HepG2 (cell line): ENCODE measurements around the gene NPPA. TPM values are rescaled to one million over a fixed set of nuclear protein-coding genes. Genes with fewer than 3 reads are reported as not detected.

Experiments used
- ATAC-seq: fragments of 200-7000 bp; cut with Tn5 transposase; 3 replicates; pipeline ENCODE4 v1.9.1; 2020; ENCODE audit warnings: mild to moderate bottlenecking, moderate library complexity
- BruUV-seq: library from RNA; stranded (reverse); fragments of 400-500 nt; replicated peaks from 2 replicates; lab custom pipeline; 2021; lab: Mats Ljungman, UMichigan
- CTCF ChIA-PET: fragments of 300-600 bp; formaldehyde crosslinking; extraction: SDS; loops from one replicate; lab custom pipeline; 2021; ENCODE audit warnings: low total read pairs, inconsistent platforms, low intra/inter-chr PET ratio; lab: Yijun Ruan, JAX
- POLR2A ChIA-PET: fragments of 350-600 bp; sonication (Branson Sonifier 250); formaldehyde crosslinking; loops from one replicate; lab custom pipeline; 2020; ENCODE audit warnings: antibody characterized with exemption, inconsistent platforms; lab: Yijun Ruan, JAX
- DNase-seq: peaks from one replicate; pipeline ENCODE4 v3.0.0-alpha.2; 2015; ENCODE audit warnings: low spot score
- FAIRE-seq: peaks from 3 replicates; lab custom pipeline; 2011; peaks lifted over from hg19 to GRCh38; lab: Jason Lieb, UNC
- H2AFZ ChIP-seq: one replicate; pipeline ENCODE4 v1.6.1; 2011; ENCODE audit warnings: low read length, inconsistent platforms
- H3K27ac ChIP-seq: fragments of 300-600 bp; 3 replicates; pipeline ENCODE4 v1.8.0; 2011; ENCODE audit warnings: mixed run types, mild to moderate bottlenecking, mixed read lengths, low read length, inconsistent platforms; ENCODE audit not compliant: insufficient read depth; ENCODE audit errors: extremely low read length
- H3K27me3 ChIP-seq, 2 experiments: fragments of 200-600 bp in 1 of 2; 2 replicates in 1 of 2; 3 replicates in 1 of 2; pipeline versions ENCODE4 v1.6.0 to v1.8.0; 2011; ENCODE audit warnings: low read length in 2 of 2, mild to moderate bottlenecking in 2 of 2, moderate library complexity in 2 of 2, inconsistent platforms in 1 of 2; ENCODE audit not compliant: insufficient read depth in 2 of 2, control insufficient read depth in 1 of 2
- H3K36me3 ChIP-seq, 2 experiments: fragments of 200-600 bp in 1 of 2; replicated peaks in 1 of 2; 2 replicates in 1 of 2; 3 replicates in 1 of 2; pipeline versions ENCODE4 v1.5.1 to v1.8.0; 2011; ENCODE audit warnings: low read length in 2 of 2, inconsistent platforms in 1 of 2; ENCODE audit not compliant: insufficient read depth in 2 of 2, control insufficient read depth in 1 of 2
- H3K4me1 ChIP-seq: 2 replicates; pipeline ENCODE4 v1.5.1; 2012; ENCODE audit warnings: low read length, inconsistent platforms; ENCODE audit not compliant: insufficient read depth
- H3K4me2 ChIP-seq: 2 replicates; pipeline ENCODE4 v1.6.0; 2011; ENCODE audit warnings: low read depth, low read length, inconsistent platforms
- H3K4me3 ChIP-seq, 3 experiments: fragments of 200-600 bp in 1 of 3; sonication (generic), shearing (Covaris generic) in 1 of 3; replicated peaks in 1 of 3; 2 replicates each; pipeline ENCODE4 v1.5.1; 2011 to 2016; ENCODE audit warnings: low read length in 3 of 3, inconsistent platforms in 2 of 3, low read depth in 2 of 3, mild to moderate bottlenecking in 2 of 3, control low read depth in 1 of 3, mixed read lengths in 1 of 3; ENCODE audit not compliant: insufficient read depth in 1 of 3
- H3K79me2 ChIP-seq: one replicate; pipeline ENCODE4 v1.6.1; 2011; ENCODE audit warnings: low read length, inconsistent platforms; ENCODE audit not compliant: insufficient read depth
- H3K9ac ChIP-seq: 2 replicates; pipeline ENCODE4 v1.6.0; 2011; ENCODE audit warnings: mild to moderate bottlenecking, low read depth, low read length, inconsistent platforms; ENCODE audit not compliant: insufficient read depth
- H3K9me3 ChIP-seq: 2 replicates; pipeline ENCODE4 v1.5.1; 2012; ENCODE audit warnings: mild to moderate bottlenecking, low read length
- H4K20me1 ChIP-seq: 2 replicates; pipeline ENCODE4 v1.6.0; 2011; ENCODE audit warnings: inconsistent platforms, mild to moderate bottlenecking, low read length, moderate library complexity; ENCODE audit not compliant: insufficient read depth
- ADNP ChIP-seq: sonication (generic); formaldehyde crosslinking; IDR thresholded peaks from 2 replicates; pipeline ENCODE4 v1.4.0; 2020; ENCODE audit warnings: missing genetic modification reagents
- AGO2 ChIP-seq: fragments of 200-400 bp; formaldehyde crosslinking; optimal IDR thresholded peaks from 2 replicates; pipeline ENCODE3; 2017; ENCODE audit warnings: mild to moderate bottlenecking, low read depth, low read length, moderate library complexity
- ZNF75D ChIP-seq: sonication (generic); formaldehyde crosslinking; IDR thresholded peaks from 2 replicates; pipeline ENCODE4 v1.8.1; 2023; ENCODE audit warnings: missing genetic modification reagents, mild to moderate bottlenecking, borderline replicate concordance
- WGBS: methylation state at CpG from one replicate; pipeline ENCODE4 v1.1.6; 2017; ENCODE audit warnings: low lambda C conversion rate; 5-methylcytosine and 5-hydroxymethylcytosine counted together
- in situ Hi-C: cut with HindIII; loops from 2 replicates; pipeline ENCODE4 v1.10.0; 2017; ENCODE audit warnings: low pct_unique_long_range_greater_than_20kb; ENCODE audit not compliant: extremely low pct_ligation_motif_present
- intact Hi-C: fragments of 100-400 bp; cut with micrococcal nuclease; formaldehyde crosslinking; loops from one replicate; pipeline ENCODE4 v1.10.0; 2022; ENCODE audit not compliant: unreplicated experiment
- polyA plus RNA-seq, 8 experiments: library from polyadenylated mRNA; depleted of rRNA in 3 of 8; stranded (reverse) in 7 of 8; unstranded in 1 of 8; fragments of >200 nt; fragmentation: Illumina TruSeq in 4 of 8; extraction: Trizol in 4 of 8; gene quantifications; 2 replicates each; pipeline versions ENCODE4 v1.2.1 to v1.2.3, GENCODE V29; 2011 to 2016; ENCODE audit warnings: low read depth in 4 of 8, missing spikeins in 1 of 8, mixed read lengths in 1 of 8; ENCODE audit not compliant: insufficient read depth in 1 of 8
- total RNA-seq, 5 experiments: library from RNA; depleted of rRNA; stranded (reverse); fragments of >200 nt; fragmentation: Illumina TruSeq; extraction: Trizol; gene quantifications; 2 replicates each; pipeline ENCODE4 v1.2.3, GENCODE V29; 2016; ENCODE audit warnings: low read depth in 1 of 5
- TF ChIP-seq, protein P1 (sequence below): IDR thresholded peaks from 2 replicates; pipeline ENCODE4 v1.6.1; 2016
- TF ChIP-seq, protein P2 (sequence below): sonication (generic); formaldehyde crosslinking; conservative IDR thresholded peaks from 2 replicates; pipeline ENCODE4 v1.4.0; 2020; ENCODE audit warnings: mild to moderate bottlenecking, missing genetic modification reagents, moderate library complexity

The NPPA gene
- total and polyA plus RNA-seq, 2 of the 13 experiments (the other 11 are each of a cell fraction or from before 2014, with no cell fraction given), result not detected

DNA sequence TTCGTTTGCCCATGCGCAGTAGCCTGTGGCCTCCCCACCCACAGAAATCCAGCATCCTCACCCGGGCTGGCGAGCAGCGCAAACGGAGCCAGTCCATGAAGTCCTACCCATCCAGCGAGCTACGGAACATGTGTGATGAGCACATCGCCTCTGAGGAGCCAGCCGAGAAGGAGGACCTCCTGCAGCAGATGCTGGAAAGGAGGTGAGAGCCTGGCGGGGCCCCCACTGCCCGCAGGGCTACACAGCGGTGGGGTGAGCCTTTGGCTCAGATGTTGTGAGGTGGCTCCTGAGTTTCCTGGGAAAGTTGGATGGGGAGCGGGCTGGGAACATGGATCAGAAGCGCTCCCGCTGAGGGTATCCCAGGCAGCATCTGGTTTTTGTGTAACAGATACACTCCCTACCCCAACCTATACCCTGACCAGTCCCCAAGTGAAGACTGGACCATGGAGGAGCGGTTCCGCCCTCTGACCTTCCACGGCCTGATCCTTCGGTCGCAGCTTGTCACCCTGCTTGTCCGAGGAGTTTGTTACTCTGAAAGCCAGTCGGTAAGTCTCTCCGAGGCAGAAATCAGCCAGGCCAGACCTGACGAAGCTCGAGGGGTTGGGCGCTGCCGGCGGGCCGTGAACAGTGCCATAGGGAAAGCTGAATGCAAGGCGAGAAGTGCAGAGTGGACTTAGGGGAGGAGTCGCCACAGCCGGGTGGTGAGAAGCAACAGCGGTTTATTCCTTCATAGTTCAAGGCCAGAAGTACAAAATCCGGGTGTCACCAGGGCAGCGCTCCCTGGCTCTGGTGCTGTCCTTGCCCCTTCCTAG lies 10.4 kb downstream of the NPPA start (continued):
- TF ChIP-seq, protein P1, sequence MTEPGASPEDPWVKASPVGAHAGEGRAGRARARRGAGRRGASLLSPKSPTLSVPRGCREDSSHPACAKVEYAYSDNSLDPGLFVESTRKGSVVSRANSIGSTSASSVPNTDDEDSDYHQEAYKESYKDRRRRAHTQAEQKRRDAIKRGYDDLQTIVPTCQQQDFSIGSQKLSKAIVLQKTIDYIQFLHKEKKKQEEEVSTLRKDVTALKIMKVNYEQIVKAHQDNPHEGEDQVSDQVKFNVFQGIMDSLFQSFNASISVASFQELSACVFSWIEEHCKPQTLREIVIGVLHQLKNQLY (CRISPR knock-in tag), result no peak
- TF ChIP-seq, all 625 proteins: peak for 4

DNA sequence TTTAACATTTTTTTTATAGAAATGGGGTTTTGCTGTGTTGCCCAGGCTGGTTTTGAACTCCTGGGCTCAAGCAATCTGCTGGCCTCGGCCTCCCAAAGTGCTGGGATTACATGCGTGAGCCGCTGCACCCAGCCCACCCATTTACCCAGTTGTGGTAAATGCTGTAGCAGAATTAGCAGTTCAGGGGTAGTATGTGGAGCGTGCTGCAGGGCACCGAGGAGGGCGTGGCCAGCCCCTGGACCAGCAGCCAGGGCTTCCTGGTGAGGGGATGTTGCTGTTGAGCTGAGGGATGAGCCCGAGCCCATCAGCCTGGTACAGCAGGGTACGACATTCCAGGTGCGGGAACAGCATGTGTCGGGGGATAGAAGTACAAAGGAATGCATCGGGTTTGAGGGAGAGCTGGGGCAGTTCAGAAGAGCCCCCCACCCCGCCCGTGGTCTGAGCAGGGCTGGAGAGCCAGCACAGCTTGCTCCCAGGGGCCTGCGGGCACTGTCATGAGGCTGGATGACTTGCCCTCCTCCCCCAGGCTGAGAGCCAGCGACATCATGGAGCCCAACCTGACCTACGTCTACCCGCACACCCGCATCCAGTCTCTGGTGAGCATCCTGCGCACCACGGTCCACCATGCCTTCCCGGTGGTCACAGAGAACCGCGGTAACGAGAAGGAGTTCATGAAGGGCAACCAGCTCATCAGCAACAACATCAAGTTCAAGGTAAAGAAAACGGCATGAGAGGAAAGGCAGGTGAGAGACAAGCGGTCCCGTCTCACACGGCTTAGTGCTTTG lies 11.9 kb downstream of the NPPA start:
- no peak overlapping the region for H3K4me3 ChIP-seq
- no peaks in the 10 kb centered on the region for H3K79me2 ChIP-seq
- no peak overlapping the region for H3K4me2 ChIP-seq
- FAIRE-seq (no peak), ATAC-seq (no peak), DNase-seq (no peak)
- H3K9me3 ChIP-seq, result no peaks in the 10 kb centered on the region
- no peak overlapping the region for H2AFZ ChIP-seq
- H3K27ac ChIP-seq, result no peak overlapping the region
- ChIA-PET POLR2A (no interaction called here), CTCF (no interaction called here)
- intact Hi-C loops (no loop called here), in situ Hi-C loops (loop anchor here (10.0 kb wide), 1 partner anchor 129 kb away; no protein-coding TSS in a partner anchor)
- H3K4me1 ChIP-seq, result peaks cover 20% of the 10 kb centered on the region
- no peaks in the 10 kb centered on the region for H3K27me3 ChIP-seq
- no peak overlapping the region for H3K9ac ChIP-seq
- WGBS, result 94% methylated on average over 18 of the region's 28 CpGs
- BruUV-seq, result no TSS peak
- H3K36me3 ChIP-seq, result peaks cover 40 to 86% of the 10 kb centered on the region in 2 experiments
- TF ChIP-seq AGO2 (peak; percentile 40), ZNF75D (CRISPR knock-in tag) (no peak), ADNP (CRISPR knock-in tag) (no peak)
- TF ChIP-seq, protein P2, sequence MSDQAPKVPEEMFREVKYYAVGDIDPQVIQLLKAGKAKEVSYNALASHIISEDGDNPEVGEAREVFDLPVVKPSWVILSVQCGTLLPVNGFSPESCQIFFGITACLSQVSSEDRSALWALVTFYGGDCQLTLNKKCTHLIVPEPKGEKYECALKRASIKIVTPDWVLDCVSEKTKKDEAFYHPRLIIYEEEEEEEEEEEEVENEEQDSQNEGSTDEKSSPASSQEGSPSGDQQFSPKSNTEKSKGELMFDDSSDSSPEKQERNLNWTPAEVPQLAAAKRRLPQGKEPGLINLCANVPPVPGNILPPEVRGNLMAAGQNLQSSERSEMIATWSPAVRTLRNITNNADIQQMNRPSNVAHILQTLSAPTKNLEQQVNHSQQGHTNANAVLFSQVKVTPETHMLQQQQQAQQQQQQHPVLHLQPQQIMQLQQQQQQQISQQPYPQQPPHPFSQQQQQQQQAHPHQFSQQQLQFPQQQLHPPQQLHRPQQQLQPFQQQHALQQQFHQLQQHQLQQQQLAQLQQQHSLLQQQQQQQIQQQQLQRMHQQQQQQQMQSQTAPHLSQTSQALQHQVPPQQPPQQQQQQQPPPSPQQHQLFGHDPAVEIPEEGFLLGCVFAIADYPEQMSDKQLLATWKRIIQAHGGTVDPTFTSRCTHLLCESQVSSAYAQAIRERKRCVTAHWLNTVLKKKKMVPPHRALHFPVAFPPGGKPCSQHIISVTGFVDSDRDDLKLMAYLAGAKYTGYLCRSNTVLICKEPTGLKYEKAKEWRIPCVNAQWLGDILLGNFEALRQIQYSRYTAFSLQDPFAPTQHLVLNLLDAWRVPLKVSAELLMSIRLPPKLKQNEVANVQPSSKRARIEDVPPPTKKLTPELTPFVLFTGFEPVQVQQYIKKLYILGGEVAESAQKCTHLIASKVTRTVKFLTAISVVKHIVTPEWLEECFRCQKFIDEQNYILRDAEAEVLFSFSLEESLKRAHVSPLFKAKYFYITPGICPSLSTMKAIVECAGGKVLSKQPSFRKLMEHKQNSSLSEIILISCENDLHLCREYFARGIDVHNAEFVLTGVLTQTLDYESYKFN (CRISPR knock-in tag), result no peak
- H4K20me1 ChIP-seq, result no peaks in the 10 kb centered on the region
